Suprapubic skin (tissue), 4 donors: ENCODE data around the gene NFATC3.

Experiments used
- CTCF ChIP-seq, 2 donors: fragments of 200-600 bp in 1 of 2; fragments of 450-650 bp in 1 of 2; sonication (generic) in 1 of 2; IDR thresholded peaks; one replicate each; pipeline ENCODE4 v1.5.1; 2016 to 2019; ENCODE audit warnings: antibody characterized with exemption in 2 of 2, mild to moderate bottlenecking in 1 of 2, moderate library complexity in 1 of 2
- POLR2A ChIP-seq, 2 donors: fragments of 450-650 bp; IDR thresholded peaks; one replicate each; pipeline ENCODE4 v1.6.1; 2017; ENCODE audit warnings: antibody characterized with exemption in 2 of 2, mild to moderate bottlenecking in 2 of 2, moderate library complexity in 2 of 2
- POLR2AphosphoS5 ChIP-seq, 3 donors: sonication (generic); formaldehyde crosslinking; IDR thresholded peaks; one replicate each; pipeline ENCODE4 v1.6.1; 2017; ENCODE audit warnings: antibody characterized with exemption in 3 of 3

GRCh38 chr16:68247400-68247799, 162.2 kb downstream of the NFATC3 start:
- TF ChIP-seq CTCF (IDR thresholded peaks at IDR 0.05) (no peak), POLR2A (IDR thresholded peaks at IDR 0.05) (no peak), POLR2AphosphoS5 (IDR thresholded peaks at IDR 0.05) (no peak)
